PFSK-1 (cell line): ENCODE results near the gene ATXN1.

Source experiments
- FOXP2 ChIP-seq: optimal IDR thresholded peaks from 2 replicates; pipeline ENCODE3; 2011; ENCODE audit warnings: borderline replicate concordance, control low read depth, inconsistent platforms; ENCODE audit not compliant: insufficient read depth; ENCODE audit errors: extremely low read length, extremely low read depth
- POLR2AphosphoS5 ChIP-seq: IDR thresholded peaks from 2 replicates; pipeline ENCODE4 v1.6.1; 2012; ENCODE audit warnings: low read depth, mild to moderate bottlenecking, control low read depth, low read length, moderate library complexity
- REST ChIP-seq, 2 experiments: IDR thresholded peaks; 2 replicates each; pipeline versions ENCODE4 v1.6.1 to v1.8.0; 2011 to 2012; ENCODE audit warnings: low read depth in 2 of 2, low read length in 2 of 2, control low read depth in 1 of 2, inconsistent platforms in 1 of 2, mild to moderate bottlenecking in 1 of 2, moderate library complexity in 1 of 2; ENCODE audit not compliant: insufficient read depth in 1 of 2
- SIN3A ChIP-seq: IDR thresholded peaks from 2 replicates; pipeline ENCODE4 v1.6.1; 2012; ENCODE audit warnings: mild to moderate bottlenecking, low read length, moderate library complexity, borderline replicate concordance; ENCODE audit not compliant: insufficient read depth
- TAF1 ChIP-seq: IDR thresholded peaks from 2 replicates; pipeline ENCODE4 v1.6.1; 2012; ENCODE audit warnings: low read length, control low read depth, borderline replicate concordance; ENCODE audit not compliant: insufficient read depth

Gene ATXN1

DNA sequence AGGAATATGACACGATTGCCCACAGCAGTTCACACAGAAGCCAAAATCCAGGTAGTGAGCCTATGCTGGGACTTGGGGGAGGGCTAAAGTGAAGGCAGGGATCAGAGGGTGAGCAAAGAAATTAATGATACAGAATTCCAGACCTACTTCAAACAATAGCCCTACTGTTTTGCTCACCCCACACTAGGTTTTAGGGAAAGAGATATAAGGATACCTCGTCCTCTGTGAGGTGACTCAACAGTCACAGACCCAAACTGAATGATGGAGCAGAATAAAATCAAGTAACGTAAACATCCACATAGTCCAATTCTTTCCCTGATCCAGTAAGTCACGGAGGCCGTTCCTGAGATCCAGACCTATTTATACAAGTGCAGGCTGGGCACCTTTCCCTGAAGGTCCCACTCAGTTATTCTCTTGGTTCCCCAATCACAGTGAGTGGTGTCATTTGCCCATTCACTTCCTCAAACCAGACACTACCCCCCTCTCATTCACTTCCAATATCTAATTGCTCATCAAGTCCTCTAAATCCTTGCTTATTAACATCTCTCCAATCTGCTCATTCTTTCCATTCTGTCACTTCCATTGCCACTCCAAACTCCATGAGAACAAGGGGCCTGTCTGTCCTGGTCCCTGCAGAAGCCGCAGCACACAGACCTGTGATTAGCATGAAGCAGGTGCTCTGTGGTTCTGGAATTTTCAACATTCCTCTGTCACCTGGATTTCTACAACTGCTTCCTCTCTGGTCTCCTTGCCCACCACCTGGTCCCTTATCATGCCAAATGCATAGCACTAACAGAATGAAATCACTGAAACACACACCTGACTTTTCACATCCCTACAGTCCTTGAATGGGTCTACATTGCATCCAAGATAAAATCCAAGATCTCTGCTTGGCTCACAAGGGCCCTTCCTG is 55.9 kb downstream of the ATXN1 start:
- TF ChIP-seq TAF1 (no peak), FOXP2 (no peak), REST (IDR thresholded peaks at IDR 0.05; ENCODE audit: insufficient read depth in 1 of 2, low read depth in 2 of 2, low read length in 2 of 2) (no peak), SIN3A (no peak), POLR2AphosphoS5 (no peak; the same call in none of the 2 replicates)

- TF ChIP-seq TAF1 (no peak), FOXP2 (no peak), SIN3A (no peak)
Observed at GRCh38 chr6:16704401-16705045, 56.7 kb downstream of the ATXN1 start.

- TF ChIP-seq SIN3A: no peak
- no peak for TF ChIP-seq REST (IDR thresholded peaks at IDR 0.05; ENCODE audit: insufficient read depth in 1 of 2, low read depth in 2 of 2, low read length in 2 of 2)
- TF ChIP-seq FOXP2: no peak
- TF ChIP-seq POLR2AphosphoS5: no peak
- TF ChIP-seq TAF1: no peak
Observed at GRCh38 chr6:16700916-16701234, 60.4 kb downstream of the ATXN1 start.

DNA sequence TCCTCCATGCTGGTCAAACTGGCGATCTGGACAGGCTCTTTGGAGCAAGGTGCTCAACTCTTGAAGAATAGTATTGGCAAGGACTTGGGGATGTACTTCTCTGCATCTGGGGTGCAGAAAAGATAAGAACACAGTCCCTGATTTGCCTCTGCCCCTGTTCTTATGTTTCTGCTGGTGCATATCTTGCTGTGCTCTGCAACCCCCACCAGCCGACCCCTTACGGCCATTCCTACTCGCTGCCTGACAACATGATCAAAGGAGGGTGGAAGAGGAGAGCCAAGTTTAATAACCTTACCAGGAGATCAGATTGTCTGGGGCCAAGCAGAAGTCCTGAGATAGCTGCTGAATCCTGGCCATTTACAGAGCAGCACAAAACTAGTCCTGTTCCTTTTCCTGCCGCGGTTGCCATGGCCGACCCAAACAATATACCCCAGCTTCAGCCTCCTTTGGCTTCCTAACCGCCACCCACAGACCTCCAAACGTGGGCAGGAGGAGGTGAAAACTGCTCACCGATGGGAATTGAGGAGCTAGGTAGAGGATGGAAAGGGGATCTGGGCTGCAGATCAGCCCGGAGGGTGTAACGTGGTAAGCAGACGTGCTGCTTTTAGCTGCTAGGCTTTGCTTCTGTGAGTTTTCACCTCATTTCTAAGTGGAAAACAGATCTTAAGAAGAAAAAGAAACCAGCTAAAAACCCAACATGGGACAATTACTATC is 60.9 kb downstream of the ATXN1 start:
- TF ChIP-seq FOXP2: no peak
- no peak for TF ChIP-seq TAF1
- TF ChIP-seq SIN3A: no peak
- no peak for TF ChIP-seq REST (IDR thresholded peaks at IDR 0.05; ENCODE audit: insufficient read depth in 1 of 2, low read depth in 2 of 2, low read length in 2 of 2)
- no peak for TF ChIP-seq POLR2AphosphoS5

GRCh38 chr6:16698997-16699868 is 62.0 kb downstream of the ATXN1 start:
- TF ChIP-seq FOXP2 (no peak), TAF1 (no peak), POLR2AphosphoS5 (no peak)
